GM23248 (cell line): Measurements from ENCODE around the gene SUPT20H.

Experiments used
- EZH2 ChIP-seq: fragments of 200-600 bp; sonication (generic); IDR thresholded peaks from 2 replicates; pipeline ENCODE4 v1.6.1; 2018; ENCODE audit warnings: antibody characterized with exemption, mild to moderate bottlenecking; ENCODE audit not compliant: insufficient read depth, poor library complexity, severe bottlenecking
- EZH2phosphoT487 ChIP-seq: fragments of 200-600 bp; sonication (generic); IDR thresholded peaks from 2 replicates; pipeline ENCODE4 v1.6.1; 2018; ENCODE audit warnings: antibody characterized with exemption, moderate library complexity, mild to moderate bottlenecking, low read depth; ENCODE audit not compliant: insufficient read depth

GRCh38 chr13:37085606-37086005 is 26.1 kb upstream of the SUPT20H start:
- TF ChIP-seq EZH2 = no peak
- no peak for TF ChIP-seq EZH2phosphoT487
